HG03196 (cell line): ENCODE data around the gene FAM114A1.
A peak's percentile ranks its signal among the peaks of the same experiment; 100 is the strongest.

Experiments used
- ATAC-seq: cut with Tn5 transposase; IDR thresholded peaks from one replicate; pipeline ENCODE4 v1.9.1; 2021; ENCODE audit not compliant: unreplicated experiment

FAM114A1 gene

GRCh38 chr4:38867478-38868058 is at the start of gene FAM114A1:
TSS of gene FAM114A1 (plus strand) at chr4:38867806. CDS start at chr4:38878079, 10,273 bp downstream.
- peak; percentile 82 for ATAC-seq

GRCh38 chr4:38818441-38818976 is 49.1 kb upstream of the FAM114A1 start:
- peak; percentile 54 for ATAC-seq

DNA sequence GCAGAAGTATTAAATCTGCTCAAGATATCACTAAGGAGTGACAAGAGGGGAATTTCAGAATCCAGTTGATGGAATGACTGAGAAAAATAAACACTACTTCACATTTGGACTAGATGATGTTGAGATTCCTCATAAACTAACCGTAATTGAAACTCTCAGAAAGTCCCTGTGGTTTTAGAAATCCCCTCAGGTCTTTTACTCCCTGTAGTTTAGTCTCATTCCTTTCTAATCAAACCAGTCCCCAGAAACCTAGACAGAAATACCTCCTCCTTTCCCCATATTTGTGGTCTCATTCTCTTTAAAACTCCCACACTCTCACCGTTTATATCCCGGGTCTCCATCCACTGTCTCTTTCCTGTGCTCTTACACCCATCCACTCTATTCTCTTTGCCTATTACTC is 48.0 kb upstream of the FAM114A1 start:
- ATAC-seq = no peak

- ATAC-seq = peak; percentile 48
These were observed 47.1 kb upstream of the FAM114A1 start for GRCh38 chr4:38820329-38821061.

DNA sequence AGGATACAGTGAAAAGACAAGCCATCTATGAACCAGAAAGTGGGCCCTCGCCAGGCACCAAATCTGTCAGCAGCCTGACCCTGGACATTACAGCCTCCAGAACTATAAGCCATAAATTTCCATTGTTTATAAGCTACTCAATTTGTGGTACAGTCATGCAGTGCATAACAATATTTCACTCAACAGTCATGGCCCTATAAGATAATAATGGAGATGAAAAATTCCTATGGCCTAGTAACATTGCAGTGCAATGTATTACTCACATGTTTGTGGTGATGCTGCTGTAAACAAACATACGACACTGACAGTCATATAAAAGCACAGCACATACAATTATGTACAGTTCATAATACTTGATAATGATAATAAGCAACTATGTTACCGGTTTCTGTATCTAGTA is 45.9 kb upstream of the FAM114A1 start:
- ATAC-seq = no peak

GRCh38 chr4:38822748-38823303 is 44.8 kb upstream of the FAM114A1 start:
- ATAC-seq = no peak

DNA sequence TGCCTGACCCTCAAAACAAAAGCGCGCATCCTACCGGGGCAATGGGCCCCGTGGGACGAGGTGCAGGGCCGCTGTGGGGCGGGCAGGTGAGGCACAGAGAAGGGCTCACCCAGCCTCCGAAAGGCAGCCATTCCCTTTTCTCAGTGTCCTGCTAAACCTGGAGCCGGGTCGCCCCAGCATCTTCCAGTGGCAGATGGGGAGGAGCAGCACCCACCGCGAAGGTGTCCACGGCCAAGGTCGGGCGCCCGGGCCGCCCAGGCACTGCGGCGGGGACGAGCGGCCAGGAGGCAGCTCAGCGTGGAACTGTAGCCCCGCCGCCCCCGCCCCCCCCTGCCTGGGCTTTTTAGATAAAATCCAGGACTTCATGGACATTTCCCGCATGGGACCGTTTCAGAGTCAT is 43.8 kb upstream of the FAM114A1 start:
- no peak for ATAC-seq

DNA sequence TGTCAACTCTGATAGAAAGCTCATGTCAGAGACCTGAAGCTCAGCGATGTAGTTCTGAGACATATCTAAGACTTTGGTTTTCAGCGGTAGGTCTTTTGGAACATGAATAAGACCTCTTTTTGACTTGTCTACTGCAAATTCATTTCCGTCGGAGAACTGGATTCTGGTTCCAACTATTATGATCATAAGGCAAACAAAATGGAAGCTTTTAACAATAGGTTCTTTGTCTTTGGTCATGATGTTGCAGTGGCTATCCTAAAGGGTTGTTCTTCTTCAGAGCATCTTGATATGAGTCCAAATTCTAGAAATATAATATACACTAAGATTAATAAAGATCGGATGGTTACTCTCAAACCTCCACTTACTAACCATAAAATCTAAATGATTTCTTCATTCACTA is 38.4 kb upstream of the FAM114A1 start:
- ATAC-seq = no peak

DNA sequence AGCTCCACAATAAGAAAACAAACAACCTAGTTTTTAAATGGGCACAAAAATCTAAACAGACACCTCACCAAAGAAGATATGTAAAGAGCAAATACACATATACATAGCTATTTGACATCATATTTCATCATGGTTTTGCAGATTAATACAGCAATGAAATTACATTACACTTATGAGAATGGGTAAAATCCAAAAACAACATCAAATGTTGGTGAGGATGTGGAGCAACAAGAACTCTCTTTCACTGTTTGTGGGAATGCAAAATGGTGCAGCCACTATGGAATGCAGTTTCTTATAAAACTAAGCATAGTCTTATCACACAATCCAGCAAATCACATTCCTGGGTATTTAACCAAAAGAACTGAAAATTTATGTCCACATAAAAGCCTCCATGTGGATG is 36.0 kb upstream of the FAM114A1 start:
- ATAC-seq = no peak

DNA sequence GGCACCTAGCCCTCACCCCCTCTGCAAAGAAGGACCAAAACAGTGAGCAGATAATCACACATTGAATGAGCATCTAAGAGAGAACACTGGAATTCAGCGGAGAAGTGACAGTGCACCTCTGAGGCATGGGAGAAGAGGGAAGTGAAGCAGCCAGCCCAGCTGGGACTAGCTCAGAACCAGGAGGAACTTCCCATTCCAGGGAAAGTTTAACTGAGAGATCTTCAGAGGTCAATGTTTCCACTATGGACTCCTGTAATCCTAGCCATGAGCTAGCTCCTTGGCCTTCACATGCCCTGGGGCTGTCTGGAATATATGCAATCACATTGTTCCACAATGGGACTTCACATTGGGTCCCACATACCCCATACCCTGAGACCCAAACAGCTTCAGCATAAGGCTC is 35.4 kb upstream of the FAM114A1 start:
- no peak for ATAC-seq

GRCh38 chr4:38832624-38833528 is 34.7 kb upstream of the FAM114A1 start:
- no peak for ATAC-seq

- no peak for ATAC-seq
These were observed 33.0 kb upstream of the FAM114A1 start for GRCh38 chr4:38834570-38834969.

GRCh38 chr4:38837334-38837733 is 30.3 kb upstream of the FAM114A1 start:
- no peak for ATAC-seq

GRCh38 chr4:38837849-38838248 is 29.8 kb upstream of the FAM114A1 start:
- ATAC-seq = no peak

DNA sequence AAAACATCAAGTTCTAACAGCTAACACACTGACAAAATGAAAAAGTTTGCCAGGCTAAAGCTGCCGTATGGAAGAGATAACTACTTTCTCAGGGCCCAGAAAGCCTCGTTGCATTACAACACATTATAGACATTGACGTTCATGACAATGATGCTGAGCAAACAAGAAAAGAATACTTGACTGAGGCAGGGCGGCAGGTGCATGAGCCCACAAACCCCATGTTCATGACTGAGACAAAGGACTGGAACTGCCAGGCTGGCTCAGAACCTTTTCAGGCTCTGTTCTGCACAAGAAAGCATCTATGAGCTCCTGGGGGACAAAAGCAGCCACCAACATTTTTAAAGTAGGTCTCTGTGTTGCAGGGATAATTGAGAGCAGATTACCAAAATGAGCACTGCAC is 24.6 kb upstream of the FAM114A1 start:
- no peak for ATAC-seq

GRCh38 chr4:38846015-38846414 is 21.6 kb upstream of the FAM114A1 start:
- no peak for ATAC-seq

GRCh38 chr4:38855466-38855865 is 12.1 kb upstream of the FAM114A1 start:
- no peak for ATAC-seq

DNA sequence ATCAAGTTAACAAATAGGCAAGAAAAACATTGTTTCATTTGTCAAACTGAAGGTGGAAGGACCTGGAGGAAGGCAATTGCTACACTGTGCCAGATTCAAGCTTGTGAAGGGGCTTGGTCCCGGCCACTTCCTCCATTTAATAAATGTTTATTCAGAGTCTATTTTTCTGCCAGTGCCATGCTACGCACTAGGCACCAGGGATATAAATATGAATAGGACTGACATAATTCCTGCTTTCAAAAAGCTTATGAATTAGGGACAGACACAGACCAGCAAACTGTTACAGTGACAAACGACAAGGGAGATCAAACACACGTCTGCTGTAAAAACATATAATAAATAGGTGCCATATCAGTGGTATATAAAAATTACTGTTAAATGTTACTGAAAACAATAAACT is 11.6 kb upstream of the FAM114A1 start:
- no peak for ATAC-seq

GRCh38 chr4:38856524-38857337 is 10.9 kb upstream of the FAM114A1 start, which contains the start of gene TLR6:
TSS of gene TLR6 (minus strand) at chr4:38856817. CDS start at chr4:38829473, 27,344 bp downstream.
- ATAC-seq = peak; percentile 62
